HG03342 (cell line): ENCODE measurements around the gene PRICKLE1.
A peak's percentile ranks its signal among the peaks of the same experiment; 100 is the strongest.

Experiments
- ATAC-seq: cut with Tn5 transposase; IDR thresholded peaks from one replicate; pipeline ENCODE4 v1.9.1; 2021; ENCODE audit warnings: mild to moderate bottlenecking, moderate library complexity; ENCODE audit not compliant: unreplicated experiment

PRICKLE1 gene

DNA sequence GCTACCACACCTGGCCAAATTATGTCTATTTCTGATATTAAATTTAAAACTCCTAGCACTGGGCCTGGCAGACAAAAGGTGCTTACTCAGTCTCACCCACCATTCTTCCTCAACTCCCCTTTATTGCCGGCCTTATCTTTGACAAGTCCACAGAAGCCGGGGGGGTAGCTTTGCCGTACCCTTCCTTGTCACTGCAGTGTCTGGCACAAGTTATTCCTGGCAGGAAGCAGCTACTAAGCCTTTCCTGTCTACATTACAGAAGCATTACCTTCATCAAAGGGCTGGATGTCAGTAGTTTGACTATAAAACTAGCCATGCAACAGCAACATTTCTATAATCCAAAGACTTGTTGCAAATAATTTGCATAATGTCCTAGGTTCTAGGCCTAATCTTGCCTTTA, 127.1 kb downstream of the PRICKLE1 start:
- ATAC-seq = no peak

GRCh38 chr12:42459336-42459847, 130.2 kb downstream of the PRICKLE1 start:
- ATAC-seq = no peak

DNA sequence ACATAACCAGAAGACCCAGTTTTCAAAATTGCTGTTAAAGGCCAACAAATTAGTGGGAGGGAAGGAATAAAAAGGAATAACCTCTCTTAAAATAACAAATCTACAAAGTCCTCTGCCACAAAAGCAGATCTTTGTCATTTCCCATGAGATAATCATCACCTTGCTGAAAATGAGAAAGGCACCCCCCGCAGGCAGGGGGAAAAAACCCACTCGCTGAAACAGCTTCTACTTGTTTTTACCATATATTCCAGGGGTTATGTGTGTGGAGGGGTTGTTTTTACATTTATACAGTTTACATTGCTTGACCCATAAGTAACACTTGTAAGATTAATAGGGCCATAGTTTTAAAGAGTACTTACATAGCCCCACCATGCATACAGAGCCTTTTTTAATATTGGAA, 131.0 kb downstream of the PRICKLE1 start:
- ATAC-seq = no peak

GRCh38 chr12:42450248-42450647, 139.3 kb downstream of the PRICKLE1 start:
- ATAC-seq = no peak

DNA sequence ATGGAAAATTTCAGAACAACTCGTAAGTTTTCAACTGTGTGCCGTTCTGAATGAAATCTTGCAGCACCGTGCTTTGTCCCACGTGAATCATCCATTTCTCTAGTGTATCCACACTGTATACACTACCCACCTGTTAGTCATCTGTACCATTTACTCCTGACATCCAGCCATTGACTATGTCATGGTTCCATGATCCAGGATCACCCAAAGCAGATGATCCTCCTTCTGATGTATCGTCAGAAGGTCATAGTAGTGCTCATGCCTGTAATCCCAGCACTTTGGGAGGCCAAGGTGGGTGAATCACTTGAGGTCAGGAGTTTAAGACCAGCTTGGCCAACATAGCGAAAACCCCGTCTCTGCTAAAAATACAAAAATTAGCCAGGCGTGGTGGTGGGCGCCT, 140.7 kb downstream of the PRICKLE1 start:
- no peak for ATAC-seq

- ATAC-seq = no peak
Observed at GRCh38 chr12:42447371-42447786, 142.2 kb downstream of the PRICKLE1 start.

- no peak for ATAC-seq
Observed at GRCh38 chr12:42446761-42447160, 142.8 kb downstream of the PRICKLE1 start.

DNA sequence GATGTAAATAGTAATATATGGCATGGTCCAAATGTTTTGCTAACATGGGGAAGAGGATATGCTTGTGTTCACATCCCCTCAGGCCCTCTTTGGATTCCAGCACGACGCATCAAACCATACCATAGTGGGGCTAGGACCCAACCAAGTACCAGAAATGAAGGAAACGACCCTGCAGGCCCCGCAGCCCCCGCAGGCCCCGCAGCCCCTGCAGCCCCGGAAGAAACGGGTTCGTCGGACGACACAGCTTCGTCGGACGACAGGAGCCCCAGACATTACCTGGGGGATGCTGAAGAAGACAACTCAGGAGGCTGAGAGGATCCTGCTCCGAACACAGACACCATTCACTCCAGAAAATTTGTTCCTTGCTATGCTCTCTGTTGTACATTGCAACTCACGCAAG, 143.7 kb downstream of the PRICKLE1 start:
- ATAC-seq = no peak

DNA sequence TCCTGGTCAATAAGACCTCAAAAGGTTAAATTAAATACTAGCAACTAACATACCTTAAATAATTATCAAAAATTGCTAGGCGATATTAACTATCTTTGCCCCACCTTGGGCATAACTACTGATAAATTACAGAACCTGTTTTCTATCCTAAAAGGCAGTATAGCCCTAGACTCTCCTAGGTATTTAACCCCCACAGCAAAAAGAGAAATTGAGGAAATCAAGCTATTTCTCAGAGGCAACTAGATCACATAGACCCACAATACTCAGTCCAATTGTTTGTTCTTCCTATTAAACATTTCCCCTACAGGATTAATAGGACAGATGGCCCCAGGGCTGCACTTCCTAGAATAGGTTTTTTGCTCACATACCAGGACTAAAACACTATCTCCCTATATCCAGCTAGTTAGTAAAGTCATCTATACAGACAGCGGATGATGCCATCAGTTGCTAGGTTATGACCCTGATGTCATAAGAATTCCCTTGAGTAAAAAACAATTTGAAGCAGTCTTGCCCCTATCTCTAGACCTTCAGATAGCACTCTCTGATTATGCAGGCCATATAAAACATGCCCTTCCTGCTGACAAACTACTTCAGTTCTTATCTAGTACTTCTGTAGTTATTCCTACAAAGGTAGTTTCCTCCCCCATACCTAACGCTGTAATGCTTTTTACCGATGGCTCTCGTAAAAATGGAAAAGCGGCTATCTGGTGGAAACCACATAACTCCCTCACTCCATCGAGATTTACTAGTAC, 145.2 kb downstream of the PRICKLE1 start:
- ATAC-seq = no peak

- no peak for ATAC-seq
Observed at GRCh38 chr12:42442888-42443287, 146.7 kb downstream of the PRICKLE1 start.

- ATAC-seq = no peak
Observed at GRCh38 chr12:42442311-42442759, 147.2 kb downstream of the PRICKLE1 start.

DNA sequence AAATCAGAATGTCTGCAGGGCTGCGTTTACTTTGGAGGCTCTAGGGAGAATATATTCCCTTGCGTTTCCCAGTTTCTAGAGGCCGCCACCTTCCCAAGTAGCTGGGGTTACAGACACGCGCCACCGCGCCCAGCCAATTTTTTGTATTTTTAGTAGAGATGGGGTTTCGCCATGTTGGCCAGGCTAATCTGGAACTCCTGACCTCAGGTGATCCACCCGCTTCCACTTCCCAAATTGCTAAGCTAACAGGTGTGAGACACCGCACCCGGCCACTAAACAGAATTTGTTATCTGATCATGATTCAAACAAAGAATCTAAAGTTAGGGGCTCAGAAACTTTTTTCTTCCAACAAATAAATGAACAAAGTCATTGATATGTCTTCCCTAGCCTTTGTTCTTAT, 148.9 kb downstream of the PRICKLE1 start:
- no peak for ATAC-seq

GRCh38 chr12:42432517-42433140, 156.9 kb downstream of the PRICKLE1 start:
- ATAC-seq = no peak

GRCh38 chr12:42428850-42429249, 160.7 kb downstream of the PRICKLE1 start:
- ATAC-seq = no peak

DNA sequence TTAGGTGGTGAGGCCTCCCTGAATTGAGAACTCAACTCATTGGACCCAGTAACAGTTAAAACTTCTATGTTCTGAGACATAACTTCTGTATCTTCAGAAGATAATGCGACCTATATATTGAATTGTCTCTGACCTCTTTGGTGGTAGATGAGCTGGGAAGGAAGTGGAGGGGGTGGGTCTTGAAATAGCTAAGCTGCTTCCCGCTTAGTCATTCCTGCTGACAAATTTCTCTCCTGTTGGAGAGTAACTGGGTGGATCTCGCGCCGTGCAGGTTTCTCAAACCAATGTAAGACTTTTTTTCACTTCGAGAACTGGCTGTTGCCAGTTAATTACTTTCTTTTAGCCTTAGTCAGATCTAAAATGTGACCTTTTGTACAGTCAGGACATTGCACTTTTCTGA, 162.8 kb downstream of the PRICKLE1 start:
- no peak for ATAC-seq

GRCh38 chr12:42422785-42423184, 166.8 kb downstream of the PRICKLE1 start:
- no peak for ATAC-seq

DNA sequence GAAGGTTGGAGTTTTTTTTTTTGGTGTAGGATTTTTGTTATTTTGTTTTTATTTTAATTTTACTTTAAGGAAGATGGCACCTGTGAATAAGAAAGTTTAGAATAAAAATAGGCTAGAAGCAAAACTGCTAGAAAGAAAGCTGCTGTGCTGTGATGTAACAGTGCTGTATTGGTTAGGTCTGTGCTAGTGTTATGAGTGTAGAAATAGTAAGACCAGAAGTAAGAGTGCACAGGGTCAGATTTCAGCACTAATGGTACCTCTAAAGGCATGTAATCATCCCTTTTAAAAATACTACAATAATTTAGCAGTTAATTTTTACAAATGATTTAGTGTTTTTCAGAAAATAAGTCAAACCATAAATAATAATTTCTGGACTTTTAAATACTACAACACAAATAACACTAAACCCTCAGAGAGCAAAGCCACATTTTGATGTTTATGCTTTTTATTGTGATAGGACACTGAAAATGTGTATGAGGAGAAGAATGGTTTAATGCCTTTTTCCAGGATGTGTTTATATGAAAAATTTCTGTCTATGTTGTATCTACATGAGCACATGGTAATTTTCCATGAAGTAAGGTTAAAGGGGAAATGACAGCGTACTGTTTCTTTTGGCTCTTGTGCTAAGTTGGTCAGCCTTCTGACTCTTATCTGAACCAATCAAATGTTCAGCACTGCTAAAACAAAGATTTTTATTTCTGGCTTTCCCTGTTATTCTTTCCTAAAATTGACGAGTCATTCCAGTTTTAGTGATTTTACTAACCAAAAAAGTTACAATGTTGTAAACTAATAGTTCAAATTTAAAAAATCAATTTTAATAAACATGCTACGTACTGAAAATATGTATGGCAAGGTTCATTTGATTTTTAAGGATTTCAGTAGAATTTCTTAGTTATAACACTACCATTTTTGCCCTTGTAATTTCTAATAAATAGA, 167.4 kb downstream of the PRICKLE1 start:
- ATAC-seq = peak; percentile 91

DNA sequence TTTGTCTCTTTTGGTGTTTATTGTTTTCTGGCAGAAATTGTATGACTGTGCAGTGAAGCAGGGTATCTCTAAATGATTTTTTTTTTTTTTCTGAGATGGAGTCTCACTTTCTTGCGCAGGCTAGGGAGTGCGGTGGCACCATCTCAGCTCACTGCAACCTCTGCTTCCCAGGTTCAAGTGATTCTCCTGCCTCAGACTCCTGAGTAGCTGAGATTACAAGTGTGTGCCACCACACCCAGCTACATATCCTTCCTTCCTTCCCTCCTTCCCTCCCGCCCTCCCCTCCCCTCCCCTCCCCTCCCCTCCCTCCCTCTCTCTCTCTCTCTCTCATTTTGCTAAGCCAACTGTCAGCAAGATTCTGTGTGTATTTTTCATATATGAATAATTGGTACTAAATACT, 169.2 kb downstream of the PRICKLE1 start:
- no peak for ATAC-seq

GRCh38 chr12:42410340-42410739, 179.2 kb downstream of the PRICKLE1 start:
- ATAC-seq = no peak

GRCh38 chr12:42409471-42409870, 180.1 kb downstream of the PRICKLE1 start:
- ATAC-seq = no peak

- ATAC-seq = no peak
Observed at GRCh38 chr12:42407306-42407705, 182.2 kb downstream of the PRICKLE1 start.
